Fibroblast of lung (primary cell): ENCODE data around the gene CDKAL1. TPM values are rescaled to one million over a fixed set of nuclear protein-coding genes. Genes with fewer than 3 reads are reported as not detected.

ENCODE experiments used
- DNase-seq, 2 donors: peaks; one replicate each; pipeline versions ENCODE4 v3.0.0 to v3.0.0-alpha.2; 2010; ENCODE audit warnings: low read depth in 2 of 2
- H2AFZ ChIP-seq: 2 replicates; pipeline ENCODE4 v1.5.1; 2012; ENCODE audit warnings: low read length, control low read depth, inconsistent platforms
- H3K27ac ChIP-seq: 2 replicates; pipeline ENCODE4 v1.5.1; 2011; ENCODE audit warnings: low read length, control low read depth; ENCODE audit not compliant: insufficient read depth
- H3K27me3 ChIP-seq: 2 replicates; pipeline ENCODE4 v1.5.1; 2011; ENCODE audit warnings: mild to moderate bottlenecking, low read length; ENCODE audit not compliant: control insufficient read depth, insufficient read depth
- H3K36me3 ChIP-seq: 2 replicates; pipeline ENCODE4 v1.5.1; 2011; ENCODE audit warnings: low read length; ENCODE audit not compliant: control insufficient read depth, insufficient read depth
- H3K4me1 ChIP-seq: 2 replicates; pipeline ENCODE4 v1.5.1; 2011; ENCODE audit warnings: low read length; ENCODE audit not compliant: control insufficient read depth, insufficient read depth; ENCODE audit errors: extremely low read depth
- H3K4me2 ChIP-seq: 2 replicates; pipeline ENCODE4 v1.5.1; 2011; ENCODE audit warnings: low read length, control low read depth; ENCODE audit not compliant: insufficient read depth; ENCODE audit errors: extremely low read depth
- H3K4me3 ChIP-seq, 4 experiments: fragments of 200-600 bp in 1 of 4; sonication (generic) in 1 of 4; replicated peaks in 1 of 4; 2 replicates each; pipeline ENCODE4 v1.5.1; 2011 to 2016; ENCODE audit warnings: low read length in 4 of 4, low read depth in 3 of 4, mild to moderate bottlenecking in 3 of 4, control low read depth in 2 of 4, inconsistent platforms in 1 of 4, mixed read lengths in 1 of 4; ENCODE audit not compliant: insufficient read depth in 1 of 4; ENCODE audit errors: control extremely low read depth in 1 of 4
- H3K79me2 ChIP-seq: 2 replicates; pipeline ENCODE4 v1.5.1; 2012; ENCODE audit warnings: mild to moderate bottlenecking, low read length, inconsistent platforms; ENCODE audit not compliant: control insufficient read depth, insufficient read depth
- H3K9ac ChIP-seq: 2 replicates; pipeline ENCODE4 v1.5.1; 2011; ENCODE audit warnings: mild to moderate bottlenecking, low read length, control low read depth; ENCODE audit not compliant: insufficient read depth
- H3K9me3 ChIP-seq: 2 replicates; pipeline ENCODE4 v1.5.1; 2012; ENCODE audit warnings: low read depth, low read length; ENCODE audit not compliant: control insufficient read depth, insufficient read depth
- H4K20me1 ChIP-seq: 2 replicates; pipeline ENCODE4 v1.5.1; 2011; ENCODE audit warnings: low read length; ENCODE audit not compliant: control insufficient read depth, insufficient read depth; ENCODE audit errors: extremely low read depth
- CTCF ChIP-seq, 2 donors: IDR thresholded peaks in 1 of 2; conservative IDR thresholded peaks in 1 of 2; 1 replicate in 1 of 2; 2 replicates in 1 of 2; pipeline ENCODE4 v1.5.1; 2011 to 2012; ENCODE audit warnings: low read length in 2 of 2, control low read depth in 1 of 2, inconsistent platforms in 1 of 2, low read depth in 1 of 2, mild to moderate bottlenecking in 1 of 2
- EZH2 ChIP-seq: IDR thresholded peaks from 2 replicates; pipeline ENCODE4 v1.5.1; 2012; ENCODE audit warnings: low read length, control low read depth, mild to moderate bottlenecking; ENCODE audit errors: missing control alignments
- polyA plus RNA-seq, 2 donors: library from polyadenylated mRNA; depleted of rRNA in 1 of 2; stranded (reverse) in 1 of 2; unstranded in 1 of 2; fragments of >200 nt; gene quantifications; 2 replicates each; pipeline ENCODE4 v1.2.1, GENCODE V29; 2011 to 2012; ENCODE audit warnings: missing spikeins in 1 of 2
- total RNA-seq: library from RNA; depleted of rRNA; stranded (reverse); fragments of >200 nt; gene quantifications from 2 replicates; pipeline ENCODE4 v1.2.1, GENCODE V29; 2014

Gene CDKAL1
- total and polyA plus RNA-seq, 2 donors (not counting 1 experiment from before 2014, with no cell fraction given): 7.4 to 15.0 TPM

GRCh38 chr6:20709451-20709850 is 175.2 kb downstream of the CDKAL1 start:
- Histone ChIP-seq H3K9ac (no peak overlapping the region), H2AFZ (no peak overlapping the region), H3K4me1 (no peaks in the 10 kb centered on the region), H3K4me2 (no peak overlapping the region), H3K9me3 (no peaks in the 10 kb centered on the region), H3K27ac (no peak overlapping the region), H4K20me1 (no peaks in the 10 kb centered on the region), H3K79me2 (no peaks in the 10 kb centered on the region), H3K4me3 (no peak overlapping the region), H3K27me3 (no peaks in the 10 kb centered on the region), H3K36me3 (no peaks in the 10 kb centered on the region)
- TF ChIP-seq CTCF (conservative IDR thresholded peaks at IDR 0.05 in 1 of 2, IDR thresholded peaks at IDR 0.05 in 1 of 2; ENCODE audit: low read depth in 1 of 2, low read length in 2 of 2): no peak
- TF ChIP-seq EZH2: no peak
- DNase-seq: no peak

- Histone ChIP-seq H3K9ac (no peak overlapping the region), H3K4me2 (no peak overlapping the region), H3K79me2 (no peaks in the 10 kb centered on the region), H3K27ac (no peak overlapping the region), H2AFZ (no peak overlapping the region), H3K4me1 (no peaks in the 10 kb centered on the region), H3K27me3 (no peaks in the 10 kb centered on the region), H3K9me3 (no peaks in the 10 kb centered on the region), H4K20me1 (no peaks in the 10 kb centered on the region), H3K36me3 (no peaks in the 10 kb centered on the region), H3K4me3 (no peak overlapping the region)
- TF ChIP-seq EZH2 (no peak), CTCF (conservative IDR thresholded peaks at IDR 0.05 in 1 of 2, IDR thresholded peaks at IDR 0.05 in 1 of 2; ENCODE audit: low read depth in 1 of 2, low read length in 2 of 2) (no peak)
- DNase-seq: no peak
Measured at GRCh38 chr6:20710341-20710740, 176.1 kb downstream of the CDKAL1 start.

- Histone ChIP-seq H3K27me3 (no peaks in the 10 kb centered on the region), H3K4me3 (no peak overlapping the region), H2AFZ (no peak overlapping the region), H3K9ac (no peak overlapping the region), H3K27ac (no peak overlapping the region), H3K9me3 (no peaks in the 10 kb centered on the region), H3K36me3 (no peaks in the 10 kb centered on the region), H3K79me2 (no peaks in the 10 kb centered on the region), H4K20me1 (no peaks in the 10 kb centered on the region), H3K4me2 (no peak overlapping the region), H3K4me1 (no peaks in the 10 kb centered on the region)
- peak; percentile 13 to 68 for DNase-seq
- TF ChIP-seq CTCF (conservative IDR thresholded peaks at IDR 0.05 in 1 of 2, IDR thresholded peaks at IDR 0.05 in 1 of 2; ENCODE audit: low read depth in 1 of 2, low read length in 2 of 2): no peak
- TF ChIP-seq EZH2: no peak
Measured at GRCh38 chr6:20711518-20711917, 177.3 kb downstream of the CDKAL1 start.
